Keratinocyte (primary cell): ENCODE results near the gene ZNF670. TPM values are rescaled to one million over a fixed set of nuclear protein-coding genes. Genes with fewer than 3 reads are reported as not detected.

Experiments used
- DNase-seq: peaks from one replicate; pipeline ENCODE4 v3.0.0-alpha.2; 2011; ENCODE audit warnings: low read depth, missing footprints, low spot score
- FAIRE-seq: peaks from 2 replicates; lab custom pipeline; 2011; peaks lifted over from hg19 to GRCh38; lab: Jason Lieb, UNC
- H2AFZ ChIP-seq: 2 replicates; pipeline ENCODE4 v1.6.0; 2012; ENCODE audit warnings: low read length, control low read depth, inconsistent platforms; ENCODE audit not compliant: control insufficient read depth
- H3K27ac ChIP-seq: 2 replicates; pipeline ENCODE4 v1.5.1; 2011; ENCODE audit warnings: low read length; ENCODE audit not compliant: control insufficient read depth, insufficient read depth
- H3K27me3 ChIP-seq: 3 replicates; pipeline ENCODE4 v1.6.0; 2011; ENCODE audit warnings: low read length; ENCODE audit not compliant: control insufficient read depth, insufficient read depth; ENCODE audit errors: extremely low read depth
- H3K36me3 ChIP-seq, 2 experiments: 2 replicates in 1 of 2; 3 replicates in 1 of 2; pipeline ENCODE4 v1.5.1; 2011; ENCODE audit warnings: low read length in 2 of 2, mild to moderate bottlenecking in 1 of 2; ENCODE audit not compliant: control insufficient read depth in 2 of 2, insufficient read depth in 2 of 2; ENCODE audit errors: extremely low read depth in 1 of 2
- H3K4me1 ChIP-seq: 3 replicates; pipeline ENCODE4 v1.5.1; 2011; ENCODE audit warnings: low read length; ENCODE audit not compliant: control insufficient read depth, insufficient read depth; ENCODE audit errors: extremely low read depth
- H3K4me2 ChIP-seq: 3 replicates; pipeline ENCODE4 v1.6.0; 2011; ENCODE audit warnings: low read depth, low read length; ENCODE audit not compliant: control insufficient read depth, insufficient read depth; ENCODE audit errors: extremely low read depth
- H3K4me3 ChIP-seq, 3 experiments: fragments of 200-600 bp in 1 of 3; sonication (generic) in 1 of 3; 2 replicates in 2 of 3; 3 replicates in 1 of 3; pipeline ENCODE4 v1.5.1; 2011 to 2016; ENCODE audit warnings: low read length in 3 of 3, mild to moderate bottlenecking in 3 of 3, control low read depth in 2 of 3, inconsistent platforms in 1 of 3, low read depth in 1 of 3, mixed read lengths in 1 of 3, mixed run types in 1 of 3, moderate library complexity in 1 of 3; ENCODE audit not compliant: control insufficient read depth in 2 of 3, insufficient read depth in 2 of 3; ENCODE audit errors: extremely low read depth in 1 of 3
- H3K79me2 ChIP-seq: 2 replicates; pipeline ENCODE4 v1.6.0; 2012; ENCODE audit warnings: low read length; ENCODE audit not compliant: control insufficient read depth, insufficient read depth
- H3K9ac ChIP-seq: 3 replicates; pipeline ENCODE4 v1.6.0; 2011; ENCODE audit warnings: low read length; ENCODE audit not compliant: control insufficient read depth, insufficient read depth; ENCODE audit errors: extremely low read depth
- H3K9me1 ChIP-seq: 3 replicates; pipeline ENCODE4 v1.6.0; 2011; ENCODE audit warnings: low read length; ENCODE audit not compliant: control insufficient read depth, insufficient read depth; ENCODE audit errors: extremely low read depth
- H3K9me3 ChIP-seq: 2 replicates; pipeline ENCODE4 v1.5.1; 2012; ENCODE audit warnings: low read depth, low read length; ENCODE audit not compliant: control insufficient read depth
- H4K20me1 ChIP-seq: 3 replicates; pipeline ENCODE4 v1.6.0; 2011; ENCODE audit warnings: low read length; ENCODE audit not compliant: control insufficient read depth, insufficient read depth; ENCODE audit errors: extremely low read depth
- CTCF ChIP-seq, 3 experiments: IDR thresholded peaks in 1 of 3; conservative IDR thresholded peaks in 1 of 3; optimal IDR thresholded peaks in 1 of 3; 2 replicates in 2 of 3; 3 replicates in 1 of 3; pipeline versions ENCODE3 to v1.5.1; 2011; ENCODE audit warnings: low read length in 3 of 3, mild to moderate bottlenecking in 3 of 3, moderate library complexity in 2 of 3, control low read depth in 1 of 3, inconsistent platforms in 1 of 3; ENCODE audit not compliant: insufficient read depth in 2 of 3; ENCODE audit errors: extremely low read depth in 1 of 3
- EZH2 ChIP-seq: IDR thresholded peaks from one replicate; pipeline ENCODE4 v1.6.1; 2012; ENCODE audit warnings: inconsistent platforms, mild to moderate bottlenecking, low read length, moderate library complexity
- dilution Hi-C: fragments of 300-500 bp; cut with MboI; formaldehyde crosslinking; loops from one replicate; pipeline ENCODE4 v1.7.0; 2020; ENCODE audit warnings: low sequenced_read_pairs; ENCODE audit not compliant: extremely low pct_ligation_motif_present
- polyA plus RNA-seq, 5 experiments: library from polyadenylated mRNA; depleted of rRNA in 3 of 5; stranded (reverse) in 3 of 5; stranded (forward) in 1 of 5; unstranded in 1 of 5; fragments of >200 nt; gene quantifications; 1 replicate in 1 of 5; 2 replicates in 3 of 5; 3 replicates in 1 of 5; pipeline versions ENCODE4 v1.2.1 to v1.2.3, GENCODE V29; 2011 to 2012; ENCODE audit warnings: missing spikeins in 2 of 5, low read depth in 1 of 5, low replicate concordance in 1 of 5

Gene ZNF670
- polyA plus RNA-seq, 1 donor (not counting 4 experiments of a cell fraction or from before 2014, with no cell fraction given), result 3.6 TPM

GRCh38 chr1:247084771-247085170, 6.2 kb upstream of the ZNF670 start:
- Histone ChIP-seq H3K4me2 (no peak overlapping the region), H3K27ac (no peak overlapping the region), H4K20me1 (no peaks in the 10 kb centered on the region), H3K9ac (no peak overlapping the region), H2AFZ (no peak overlapping the region), H3K4me1 (no peaks in the 10 kb centered on the region), H3K9me3 (no peaks in the 10 kb centered on the region), H3K4me3 (no peak overlapping the region), H3K27me3 (no peaks in the 10 kb centered on the region), H3K79me2 (no peaks in the 10 kb centered on the region), H3K9me1 (no peaks in the 10 kb centered on the region), H3K36me3 (no peaks in the 10 kb centered on the region)
- dilution Hi-C loops, result no loop called here
- no peak for FAIRE-seq
- no peak for TF ChIP-seq EZH2
- no peak for TF ChIP-seq CTCF (optimal IDR thresholded peaks at IDR 0.05 in 1 of 3, IDR thresholded peaks at IDR 0.05 in 1 of 3, conservative IDR thresholded peaks at IDR 0.05 in 1 of 3; ENCODE audit: extremely low read depth in 1 of 3, insufficient read depth in 2 of 3, low read length in 3 of 3)
- no peak for DNase-seq

GRCh38 chr1:247079141-247079874, 697 bp upstream of the ZNF670 start:
- TF ChIP-seq EZH2, result no peak
- no peak for TF ChIP-seq CTCF (optimal IDR thresholded peaks at IDR 0.05 in 1 of 3, IDR thresholded peaks at IDR 0.05 in 1 of 3, conservative IDR thresholded peaks at IDR 0.05 in 1 of 3; ENCODE audit: extremely low read depth in 1 of 3, insufficient read depth in 2 of 3, low read length in 3 of 3)

More at GRCh38 chr1:247079141-247079874, 697 bp upstream of the ZNF670 start:
- Histone ChIP-seq H3K79me2 (peaks cover 27% of the 10 kb centered on the region), H4K20me1 (no peaks in the 10 kb centered on the region), H3K9ac (peak overlapping the region; percentile 80), H3K4me1 (peaks cover 13% of the 10 kb centered on the region), H3K9me3 (no peaks in the 10 kb centered on the region), H3K36me3 (no peaks in the 10 kb centered on the region), H3K4me3 (peak overlapping the region in 2 of 3 experiments; percentile 91 to 96), H3K27ac (peak overlapping the region; percentile 82), H3K9me1 (no peaks in the 10 kb centered on the region), H3K4me2 (peak overlapping the region; percentile 99), H3K27me3 (no peaks in the 10 kb centered on the region), H2AFZ (peak overlapping the region; percentile 87)
- dilution Hi-C loops, result no loop called here
- FAIRE-seq, result no peak
- DNase-seq, result no peak
